Right atrium auricular region (tissue), 2 donors: ENCODE data around the gene GOLGA2. TPM values are rescaled to one million over a fixed set of nuclear protein-coding genes. Genes with fewer than 3 reads are reported as not detected.

Source experiments
- DNase-seq: peaks from one replicate; pipeline ENCODE4 v3.0.0-alpha.2; 2019; ENCODE audit warnings: low spot score
- H3K27ac ChIP-seq, 2 donors: fragments of 200-600 bp; sonication (generic); 1 replicate in 1 of 2; 2 replicates in 1 of 2; pipeline ENCODE4 v1.5.1; 2016 to 2019
- H3K27me3 ChIP-seq, 2 donors: fragments of 200-600 bp; sonication (generic); one replicate each; pipeline versions ENCODE4 v1.5.1 to v1.6.0; 2017 to 2019
- H3K36me3 ChIP-seq: fragments of 200-600 bp; sonication (generic); one replicate; pipeline ENCODE4 v1.5.1; 2016
- H3K4me1 ChIP-seq, 2 donors: fragments of 200-600 bp; sonication (generic); one replicate each; pipeline versions ENCODE4 v1.5.1 to v1.6.0; 2017 to 2019
- H3K4me3 ChIP-seq, 2 donors: fragments of 200-600 bp; sonication (generic); 1 replicate in 1 of 2; 2 replicates in 1 of 2; pipeline ENCODE4 v1.5.1; 2017 to 2019; ENCODE audit warnings: mild to moderate bottlenecking in 1 of 2, moderate library complexity in 1 of 2
- H3K9me3 ChIP-seq, 2 donors: fragments of 200-600 bp; sonication (generic); one replicate each; pipeline ENCODE4 v1.5.1; 2019
- total RNA-seq, 2 donors: library from RNA; depleted of rRNA; stranded (reverse); fragments of >200 nt; gene quantifications; one replicate each; pipeline ENCODE4 v1.1.0, GENCODE V29; 2016
- TF ChIP-seq, protein P1 (sequence below), 2 donors: fragments of 200-600 bp; sonication (generic); IDR thresholded peaks; one replicate each; pipeline ENCODE4 v1.5.1; 2019; ENCODE audit warnings: antibody characterized with exemption in 2 of 2

The GOLGA2 gene
- total RNA-seq, 2 donors from 2014 or later = 83.3 to 91.6 TPM

DNA sequence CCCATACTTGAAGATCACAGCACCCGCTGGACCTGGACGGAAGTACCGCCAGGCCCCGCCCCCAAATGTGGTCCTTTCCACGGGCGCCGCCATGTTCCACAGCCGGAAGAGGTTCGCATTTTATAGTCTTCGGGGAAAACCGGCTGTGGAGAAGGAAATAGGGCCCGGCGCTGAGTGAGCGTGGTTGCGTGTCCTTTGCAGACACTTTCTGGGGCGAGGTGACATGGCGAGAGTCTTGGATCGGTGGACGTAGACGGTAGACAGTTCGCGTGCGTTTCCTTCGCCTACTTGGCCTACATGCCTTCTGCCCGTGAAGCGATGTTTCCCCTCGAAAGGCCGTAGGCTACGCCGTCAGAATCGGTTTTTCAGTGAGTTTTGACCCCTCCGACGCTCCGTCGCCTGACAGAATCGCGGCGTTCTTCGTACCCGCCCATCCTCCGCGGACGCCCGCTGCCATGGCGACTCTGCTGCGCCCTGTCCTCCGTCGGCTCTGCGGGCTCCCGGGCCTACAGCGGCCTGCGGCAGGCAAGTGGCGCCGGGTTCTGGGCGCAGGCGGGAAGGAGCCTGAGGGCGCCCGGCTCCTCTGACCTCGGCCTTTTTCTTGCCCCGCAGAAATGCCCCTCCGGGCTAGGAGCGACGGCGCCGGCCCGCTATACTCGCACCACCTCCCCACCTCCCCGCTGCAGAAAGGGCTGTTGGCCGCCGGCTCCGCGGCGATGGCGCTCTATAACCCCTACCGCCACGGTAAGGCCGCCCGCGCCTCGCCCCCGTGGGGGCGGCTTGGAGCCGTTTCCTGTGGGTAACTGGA is 46.8 kb upstream of the GOLGA2 start, which contains the start of the genes COQ4 and TRUB2:
Gene COQ4, plus strand, starts transcription at position 436 of the 808 bp plus-strand sequence. Its CDS starts 20 bp downstream, at position 456.
Gene TRUB2, minus strand, starts transcription at position 44 of the 808 bp plus-strand sequence. Its CDS starts 39 bp downstream, at position 5.
- Histone ChIP-seq H3K27ac (peak within 1 kb of the TSS; percentile 93 to 94), H3K36me3 (peaks cover 8% of the 10 kb centered on the region), H3K9me3 (no peaks in the 10 kb centered on the region), H3K27me3 (no peaks in the 10 kb centered on the region), H3K4me1 (peaks cover 0 to 38% of the 10 kb centered on the region in 2 donors), H3K4me3 (peak within 1 kb of the TSS; percentile 68 to 99)
- peak; percentile 95 for DNase-seq
- TF ChIP-seq, protein P1, sequence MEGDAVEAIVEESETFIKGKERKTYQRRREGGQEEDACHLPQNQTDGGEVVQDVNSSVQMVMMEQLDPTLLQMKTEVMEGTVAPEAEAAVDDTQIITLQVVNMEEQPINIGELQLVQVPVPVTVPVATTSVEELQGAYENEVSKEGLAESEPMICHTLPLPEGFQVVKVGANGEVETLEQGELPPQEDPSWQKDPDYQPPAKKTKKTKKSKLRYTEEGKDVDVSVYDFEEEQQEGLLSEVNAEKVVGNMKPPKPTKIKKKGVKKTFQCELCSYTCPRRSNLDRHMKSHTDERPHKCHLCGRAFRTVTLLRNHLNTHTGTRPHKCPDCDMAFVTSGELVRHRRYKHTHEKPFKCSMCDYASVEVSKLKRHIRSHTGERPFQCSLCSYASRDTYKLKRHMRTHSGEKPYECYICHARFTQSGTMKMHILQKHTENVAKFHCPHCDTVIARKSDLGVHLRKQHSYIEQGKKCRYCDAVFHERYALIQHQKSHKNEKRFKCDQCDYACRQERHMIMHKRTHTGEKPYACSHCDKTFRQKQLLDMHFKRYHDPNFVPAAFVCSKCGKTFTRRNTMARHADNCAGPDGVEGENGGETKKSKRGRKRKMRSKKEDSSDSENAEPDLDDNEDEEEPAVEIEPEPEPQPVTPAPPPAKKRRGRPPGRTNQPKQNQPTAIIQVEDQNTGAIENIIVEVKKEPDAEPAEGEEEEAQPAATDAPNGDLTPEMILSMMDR (IDR thresholded peaks at IDR 0.05) = no peak

GRCh38 chr9:128321879-128322403 is 46.1 kb upstream of the GOLGA2 start:
- peaks cover 13% of the 10 kb centered on the region for H3K36me3 ChIP-seq
- no peak for DNase-seq
- H3K4me1 ChIP-seq = peaks cover 0 to 38% of the 10 kb centered on the region in 2 donors
- peak overlapping the region; percentile 68 to 99 for H3K4me3 ChIP-seq
- no peaks in the 10 kb centered on the region for H3K9me3 ChIP-seq
- peak overlapping the region; percentile 93 to 94 for H3K27ac ChIP-seq
- TF ChIP-seq, protein P1 (IDR thresholded peaks at IDR 0.05) = no peak
- H3K27me3 ChIP-seq = no peaks in the 10 kb centered on the region

DNA sequence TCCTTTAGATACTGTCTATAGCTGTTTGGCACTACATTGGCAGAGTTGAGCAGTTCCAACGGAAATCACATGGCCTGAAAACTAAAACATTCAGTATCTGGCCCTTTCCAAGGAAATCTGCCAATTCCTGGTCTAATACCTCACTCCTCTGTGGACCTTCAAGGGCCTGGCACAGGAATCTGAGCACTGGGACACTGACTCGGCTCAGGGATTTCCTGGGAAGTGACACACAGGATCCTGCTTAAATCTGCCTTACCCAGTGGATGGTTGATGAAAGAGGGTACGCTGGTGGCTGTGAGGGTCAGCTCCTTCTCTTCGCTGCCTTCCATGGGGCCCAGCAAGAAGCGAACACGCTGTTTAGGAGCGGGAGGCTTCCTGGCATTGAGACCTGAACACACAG is 45.5 kb upstream of the GOLGA2 start:
- Histone ChIP-seq H3K4me1 (peaks cover 0 to 38% of the 10 kb centered on the region in 2 donors), H3K4me3 (peak overlapping the region; percentile 68 to 99), H3K9me3 (no peaks in the 10 kb centered on the region), H3K27me3 (no peaks in the 10 kb centered on the region), H3K36me3 (peaks cover 19% of the 10 kb centered on the region), H3K27ac (no peak overlapping the region)
- TF ChIP-seq, protein P1 (IDR thresholded peaks at IDR 0.05) = no peak
- DNase-seq = no peak

DNA sequence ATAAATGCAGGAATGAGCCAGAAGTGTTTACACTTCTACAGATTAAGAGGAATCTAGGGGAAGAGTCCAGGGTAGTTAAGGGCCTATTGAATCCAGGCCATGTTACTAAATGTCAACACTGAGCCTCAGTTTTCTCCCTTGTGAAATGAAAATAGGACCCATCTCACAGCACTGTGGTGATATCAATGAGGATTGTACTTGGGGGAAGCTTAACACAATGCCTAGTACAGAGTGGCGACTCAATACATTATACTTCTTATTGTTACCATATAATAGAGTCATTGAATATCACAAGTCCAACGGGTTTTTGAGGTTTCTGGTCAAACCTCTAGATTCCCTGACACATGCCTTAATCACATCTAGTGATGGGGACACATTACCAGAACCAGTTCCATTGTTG is 41.8 kb upstream of the GOLGA2 start:
- Histone ChIP-seq H3K36me3 (peaks cover 42% of the 10 kb centered on the region), H3K27me3 (no peaks in the 10 kb centered on the region), H3K9me3 (no peaks in the 10 kb centered on the region), H3K4me3 (no peak overlapping the region), H3K27ac (no peak overlapping the region), H3K4me1 (peaks cover 0 to 9% of the 10 kb centered on the region in 2 donors)
- TF ChIP-seq, protein P1 (IDR thresholded peaks at IDR 0.05) = no peak
- DNase-seq = no peak

DNA sequence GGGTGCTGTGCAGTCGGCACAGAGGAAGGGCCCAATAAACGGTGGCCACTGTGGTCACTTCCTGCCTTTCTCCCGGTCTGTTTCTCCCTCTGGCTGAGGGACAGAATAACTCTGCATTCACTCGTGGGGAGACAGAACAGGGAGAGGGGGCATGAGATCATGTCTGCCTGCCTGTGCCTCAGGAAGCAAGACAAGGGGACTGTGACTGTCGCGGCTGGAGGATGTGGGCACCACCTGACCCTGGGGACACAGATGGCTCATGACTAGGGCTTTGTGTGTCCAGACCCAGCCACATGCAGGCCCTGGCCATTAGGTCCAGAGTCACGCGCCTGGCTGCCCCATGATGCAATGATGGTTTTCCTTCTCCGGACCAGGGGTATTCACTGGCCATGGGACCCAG is 40.6 kb upstream of the GOLGA2 start:
- Histone ChIP-seq H3K36me3 (peaks cover 42% of the 10 kb centered on the region), H3K4me3 (no peak overlapping the region), H3K27ac (no peak overlapping the region), H3K9me3 (no peaks in the 10 kb centered on the region), H3K27me3 (no peaks in the 10 kb centered on the region), H3K4me1 (peaks cover 0 to 4% of the 10 kb centered on the region in 2 donors)
- TF ChIP-seq, protein P1 (IDR thresholded peaks at IDR 0.05) = no peak
- no peak for DNase-seq
